ENCODE measurements around the gene ICAM3.

The ICAM3 gene

GRCh38 chr19:10318807-10319682 is 20.4 kb downstream of the ICAM3 start:
- peaks cover 10% of the 10 kb centered on the region for H3K36me3 Mint-ChIP-seq
- no peaks in the 10 kb centered on the region for H3K9me3 Mint-ChIP-seq
- no peak overlapping the region for H3K27ac Mint-ChIP-seq

DNA sequence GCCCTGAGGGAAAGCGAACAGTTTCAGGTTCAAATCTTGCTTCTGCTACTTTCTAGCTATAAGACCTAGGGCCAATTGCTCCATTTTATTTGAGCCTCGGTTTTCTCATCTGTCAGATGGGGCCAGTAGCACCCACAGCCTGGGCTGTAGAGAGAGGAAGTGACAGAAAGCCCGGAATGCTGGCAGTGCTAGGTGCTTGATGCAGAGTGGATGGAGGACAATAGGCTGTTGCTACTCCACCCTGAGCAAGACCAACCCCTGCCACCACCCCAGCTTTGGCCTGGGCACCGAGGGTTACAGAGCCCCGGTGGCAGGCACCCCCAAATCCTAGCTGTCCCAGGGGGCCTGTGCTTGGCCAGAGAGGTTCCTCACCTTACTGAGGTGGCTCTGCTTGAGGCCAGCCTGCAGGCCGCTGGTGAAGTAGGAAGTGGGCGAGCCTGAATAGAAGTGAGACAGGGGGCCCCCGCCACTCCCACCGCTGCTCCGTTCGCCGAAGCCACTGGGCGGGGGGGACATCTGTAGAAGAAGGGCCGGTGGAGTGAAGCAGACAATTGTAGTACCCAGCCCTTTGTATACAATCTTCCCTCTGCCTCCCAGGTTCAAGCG is 21.5 kb downstream of the ICAM3 start:
- Mint-ChIP-seq H3K27me3 (no peaks in the 10 kb centered on the region), H3K4me1 (peaks cover 20% of the 10 kb centered on the region), H3K4me3 (no peak overlapping the region), H3K36me3 (peaks cover 14% of the 10 kb centered on the region), H3K9me3 (no peaks in the 10 kb centered on the region), H3K27ac (no peak overlapping the region)
- DNase-seq (ENCODE audit: low spot score in 2 of 2) (no peak), ATAC-seq (ENCODE audit: low read depth) (no peak)

More at GRCh38 chr19:10318807-10319682, 20.4 kb downstream of the ICAM3 start:
- H3K27me3 Mint-ChIP-seq = no peaks in the 10 kb centered on the region
- DNase-seq (ENCODE audit: low spot score in 2 of 2) (no peak), ATAC-seq (ENCODE audit: low read depth) (no peak)
- H3K4me1 Mint-ChIP-seq = peaks cover 20% of the 10 kb centered on the region
- no peak overlapping the region for H3K4me3 Mint-ChIP-seq

DNA sequence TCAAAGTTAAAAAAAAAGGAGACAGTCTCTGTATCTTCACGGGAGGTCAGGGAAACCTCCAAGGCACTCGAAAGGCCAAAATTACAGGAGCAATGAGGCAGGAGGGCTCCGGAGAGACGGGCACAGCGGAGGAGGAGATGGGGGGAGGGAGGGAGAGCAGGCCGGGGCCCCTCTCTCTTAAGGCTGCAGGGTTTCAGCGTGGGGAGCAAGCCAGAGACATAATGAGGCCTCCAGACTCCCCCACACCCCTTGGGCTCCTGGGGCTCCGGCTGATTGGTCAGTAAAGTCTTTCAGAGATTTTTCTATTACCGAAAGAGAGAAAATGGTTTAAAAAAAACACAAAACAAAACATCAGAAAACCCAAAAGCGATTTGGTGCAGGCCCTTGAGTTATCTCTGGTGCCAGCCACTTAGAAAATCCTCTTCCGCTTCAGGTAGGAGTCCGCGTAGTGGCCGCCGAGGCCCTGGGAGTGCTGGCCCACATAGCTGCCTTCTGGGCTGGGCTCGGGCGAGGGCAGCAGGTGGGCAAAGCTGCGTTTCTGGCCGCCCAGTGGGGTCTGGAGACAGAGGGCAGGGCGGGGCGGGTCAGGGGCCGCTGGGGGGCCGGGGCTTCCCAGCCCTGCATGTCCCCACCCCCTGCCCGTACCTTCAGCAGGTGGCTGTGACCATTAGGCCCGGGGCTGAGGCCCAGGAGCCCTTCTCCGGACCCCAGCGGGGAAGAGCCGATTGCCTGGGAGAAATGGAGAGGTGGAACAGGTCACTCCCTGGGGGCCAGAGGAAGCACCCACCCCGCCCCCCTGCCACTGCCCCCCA is 22.2 kb downstream of the ICAM3 start:
- Mint-ChIP-seq H3K27ac (no peak overlapping the region), H3K27me3 (no peaks in the 10 kb centered on the region), H3K4me1 (peaks cover 20% of the 10 kb centered on the region), H3K4me3 (no peak overlapping the region), H3K36me3 (peaks cover 15% of the 10 kb centered on the region), H3K9me3 (no peaks in the 10 kb centered on the region)
- ATAC-seq (ENCODE audit: low read depth) (no peak), DNase-seq (ENCODE audit: low spot score in 2 of 2) (no peak)

- no peak for ATAC-seq (ENCODE audit: low read depth)
- no peaks in the 10 kb centered on the region for H3K27me3 Mint-ChIP-seq
- peak overlapping the region; percentile 76 for H3K4me3 Mint-ChIP-seq
- H3K9me3 Mint-ChIP-seq = no peaks in the 10 kb centered on the region
- H3K27ac Mint-ChIP-seq = peak overlapping the region; percentile 78
- H3K4me1 Mint-ChIP-seq = peaks cover 16% of the 10 kb centered on the region
- peaks cover 12% of the 10 kb centered on the region for H3K36me3 Mint-ChIP-seq
- no peak for DNase-seq (ENCODE audit: low spot score in 2 of 2)
Measured at GRCh38 chr19:10316229-10317044, 23.0 kb downstream of the ICAM3 start.

DNA sequence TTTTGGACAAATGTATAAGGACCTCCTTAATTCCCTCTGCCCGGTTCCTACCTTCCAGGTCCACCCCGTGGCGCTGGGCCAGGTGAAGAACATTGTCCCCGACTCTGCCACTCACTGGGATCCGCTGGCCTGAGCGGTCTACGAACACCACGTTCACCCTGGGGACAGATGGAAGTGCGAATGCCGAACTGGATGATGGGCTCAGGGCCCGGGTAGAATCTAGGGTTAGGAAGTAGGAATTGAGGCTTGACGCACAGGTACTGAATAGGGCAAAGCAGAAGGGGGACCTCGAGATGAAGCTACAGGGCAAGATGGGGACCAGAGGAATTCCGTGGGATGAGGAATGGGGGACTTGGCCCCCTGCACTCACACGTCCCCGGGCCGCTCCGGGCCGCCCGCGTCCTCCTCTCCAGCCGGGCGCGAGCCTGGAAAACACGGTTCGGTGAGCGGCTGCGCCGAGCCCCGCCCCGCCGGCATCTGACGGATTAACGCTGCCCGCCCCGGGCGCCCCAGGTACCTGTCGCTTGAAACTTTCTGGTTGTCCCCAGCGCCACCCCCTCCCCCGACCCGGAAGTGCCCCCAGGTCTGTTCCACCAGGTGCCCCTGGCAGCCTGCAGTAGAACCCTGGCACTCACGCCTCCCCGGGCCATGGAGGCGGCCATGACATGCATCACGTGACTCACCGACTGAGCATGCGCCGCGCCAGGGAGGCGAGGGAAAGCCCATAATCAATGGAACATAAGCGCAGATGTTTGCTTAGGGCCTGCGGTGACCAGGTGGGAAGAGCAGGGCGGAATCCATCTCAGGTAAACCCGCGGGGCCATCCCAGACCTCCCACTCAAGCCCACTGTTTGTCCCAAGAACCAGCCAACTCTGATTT is 23.8 kb downstream of the ICAM3 start, which contains the start of gene FDX2:
Gene FDX2, minus strand, starts transcription at position 681 of the 880 bp plus-strand sequence. Its CDS starts 19 bp downstream, at position 662.
- Mint-ChIP-seq H3K36me3 (peaks cover 12% of the 10 kb centered on the region), H3K27me3 (no peaks in the 10 kb centered on the region), H3K4me1 (peaks cover 16% of the 10 kb centered on the region)

GRCh38 chr19:10309423-10309822 is 30.0 kb downstream of the ICAM3 start, which contains the start of gene ZGLP1:
ZGLP1 (minus strand) TSS chr19:10309815.
- Mint-ChIP-seq H3K9me3 (no peaks in the 10 kb centered on the region), H3K27me3 (no peaks in the 10 kb centered on the region), H3K4me3 (no peak within 1 kb of the TSS), H3K4me1 (peaks cover 3% of the 10 kb centered on the region), H3K27ac (no peak within 1 kb of the TSS), H3K36me3 (peaks cover 14% of the 10 kb centered on the region)
- DNase-seq (ENCODE audit: low spot score in 2 of 2) (no peak), ATAC-seq (ENCODE audit: low read depth) (no peak)

More for the DNA sequence above, 23.8 kb downstream of the ICAM3 start, which contains the start of gene FDX2:
- no peaks in the 10 kb centered on the region for H3K9me3 Mint-ChIP-seq
- ATAC-seq (ENCODE audit: low read depth) (peak; percentile 94), DNase-seq (ENCODE audit: low spot score in 2 of 2) (peak; percentile 86 to 87)
- H3K27ac Mint-ChIP-seq = peak within 1 kb of the TSS; percentile 78
- H3K4me3 Mint-ChIP-seq = peak within 1 kb of the TSS; percentile 76

DNA sequence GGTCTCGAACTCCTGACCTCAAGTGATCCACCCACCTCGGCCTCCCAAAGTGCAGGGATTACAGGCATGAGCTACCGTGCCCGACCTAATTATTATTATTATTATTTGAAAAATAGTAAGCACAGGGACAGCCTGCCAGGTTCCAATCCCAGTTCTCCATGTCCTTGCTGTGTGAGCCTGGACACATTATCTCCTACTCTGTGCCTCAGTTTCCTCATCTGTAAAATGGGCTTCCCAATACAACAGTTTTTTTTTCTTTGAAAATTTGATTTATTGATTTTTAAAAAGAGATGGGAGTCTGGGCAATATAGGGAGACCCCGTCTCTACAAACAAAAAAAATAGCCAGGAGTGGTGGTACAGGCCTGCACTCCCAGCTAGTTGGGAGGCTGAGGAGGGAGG is 33.1 kb downstream of the ICAM3 start:
- no peak for ATAC-seq (ENCODE audit: low read depth)
- Mint-ChIP-seq H3K4me3 (no peak overlapping the region), H3K4me1 (no peaks in the 10 kb centered on the region), H3K27ac (no peak overlapping the region), H3K9me3 (no peaks in the 10 kb centered on the region), H3K27me3 (no peaks in the 10 kb centered on the region), H3K36me3 (peaks cover 8% of the 10 kb centered on the region)
- DNase-seq (ENCODE audit: low spot score in 2 of 2) = no peak

GRCh38 chr19:10305139-10305806 is 34.2 kb downstream of the ICAM3 start:
- Mint-ChIP-seq H3K4me3 (no peak overlapping the region), H3K9me3 (no peaks in the 10 kb centered on the region), H3K4me1 (no peaks in the 10 kb centered on the region), H3K27me3 (no peaks in the 10 kb centered on the region), H3K36me3 (peaks cover 6% of the 10 kb centered on the region), H3K27ac (no peak overlapping the region)
- ATAC-seq (ENCODE audit: low read depth) (no peak), DNase-seq (ENCODE audit: low spot score in 2 of 2) (no peak)

DNA sequence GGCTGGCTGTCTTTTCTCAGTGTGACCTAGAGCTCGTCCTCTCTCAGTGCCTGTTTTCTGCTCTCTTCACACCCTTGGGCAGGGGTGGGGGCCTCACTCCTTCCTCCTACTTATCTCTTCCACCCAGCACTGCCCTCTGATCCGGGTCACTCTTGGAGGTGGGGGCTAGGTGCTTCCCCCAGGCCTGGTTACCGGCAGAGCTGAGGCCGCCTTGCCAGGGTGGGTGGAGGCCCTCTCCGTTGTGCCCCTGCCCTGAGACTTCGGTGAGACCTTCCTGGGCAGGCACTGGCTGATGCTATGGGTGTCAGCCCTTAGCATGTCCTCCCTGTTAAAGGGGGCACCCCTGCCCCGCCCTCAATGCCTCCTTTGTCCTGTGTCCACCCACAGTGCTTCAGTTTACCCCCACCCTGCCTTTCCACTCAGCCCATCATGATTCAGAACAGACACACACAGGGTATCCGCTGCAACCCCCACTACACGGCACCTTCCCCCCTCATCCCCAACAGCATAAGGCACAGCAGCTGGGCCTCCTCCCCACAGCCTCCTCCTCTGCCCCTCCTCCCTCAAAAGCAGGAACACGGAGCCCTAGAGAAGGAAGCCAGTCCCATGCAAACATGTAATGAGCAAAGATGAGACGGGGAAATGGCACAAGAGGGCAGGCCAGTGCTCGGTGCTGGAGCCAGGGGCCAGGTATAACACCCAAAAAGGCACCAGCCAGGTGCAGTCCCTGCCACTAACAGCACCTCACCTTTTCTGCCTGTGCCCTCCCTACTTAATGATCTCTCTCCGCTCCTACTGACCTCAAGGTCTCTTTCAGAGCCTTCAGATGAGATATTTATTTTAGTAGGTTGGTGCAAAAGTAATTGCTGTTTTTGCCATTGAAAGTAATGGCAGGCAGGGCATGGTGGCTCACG is 39.6 kb downstream of the ICAM3 start:
- no peak overlapping the region for H3K4me3 Mint-ChIP-seq
- H3K27me3 Mint-ChIP-seq = peaks cover 4% of the 10 kb centered on the region
- H3K4me1 Mint-ChIP-seq = peaks cover 5% of the 10 kb centered on the region
- H3K36me3 Mint-ChIP-seq = no peaks in the 10 kb centered on the region
- H3K27ac Mint-ChIP-seq = no peak overlapping the region
- no peaks in the 10 kb centered on the region for H3K9me3 Mint-ChIP-seq
- ATAC-seq (ENCODE audit: low read depth) (no peak), DNase-seq (ENCODE audit: low spot score in 2 of 2) (no peak)

DNA sequence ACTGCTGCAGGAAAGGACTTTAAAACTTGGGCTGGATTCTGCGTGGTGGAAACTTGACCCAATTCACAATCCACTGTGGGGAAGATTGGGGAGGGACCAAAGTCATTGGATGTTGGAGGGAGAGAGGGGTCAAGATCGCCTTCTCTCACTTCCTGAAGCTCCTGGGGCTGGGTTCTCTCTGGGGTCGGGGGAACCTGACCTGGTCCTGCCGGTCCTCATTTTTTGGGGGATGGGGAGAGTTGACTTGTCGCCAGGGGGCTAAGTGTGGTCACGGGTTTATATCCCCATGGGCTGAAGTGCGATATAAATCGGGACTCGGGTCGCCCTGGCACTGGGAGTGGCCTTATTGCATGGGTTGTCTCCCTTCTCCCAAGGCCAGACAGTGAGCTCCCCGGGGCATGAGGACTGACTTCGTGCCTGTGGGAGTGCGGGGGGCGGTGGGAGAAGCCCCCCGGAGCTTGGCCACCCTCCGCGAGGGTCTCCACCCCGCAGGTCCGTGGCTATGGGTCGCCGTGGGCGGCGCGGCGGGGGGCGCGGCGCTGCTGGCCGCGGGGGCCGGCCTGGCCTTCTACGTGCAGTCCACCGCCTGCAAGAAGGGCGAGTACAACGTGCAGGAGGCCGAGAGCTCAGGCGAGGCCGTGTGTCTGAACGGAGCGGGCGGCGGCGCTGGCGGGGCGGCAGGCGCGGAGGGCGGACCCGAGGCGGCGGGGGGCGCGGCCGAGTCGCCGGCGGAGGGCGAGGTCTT is 43.4 kb downstream of the ICAM3 start:
- H3K27me3 Mint-ChIP-seq = peaks cover 15% of the 10 kb centered on the region
- peaks cover 18% of the 10 kb centered on the region for H3K4me1 Mint-ChIP-seq

DNA sequence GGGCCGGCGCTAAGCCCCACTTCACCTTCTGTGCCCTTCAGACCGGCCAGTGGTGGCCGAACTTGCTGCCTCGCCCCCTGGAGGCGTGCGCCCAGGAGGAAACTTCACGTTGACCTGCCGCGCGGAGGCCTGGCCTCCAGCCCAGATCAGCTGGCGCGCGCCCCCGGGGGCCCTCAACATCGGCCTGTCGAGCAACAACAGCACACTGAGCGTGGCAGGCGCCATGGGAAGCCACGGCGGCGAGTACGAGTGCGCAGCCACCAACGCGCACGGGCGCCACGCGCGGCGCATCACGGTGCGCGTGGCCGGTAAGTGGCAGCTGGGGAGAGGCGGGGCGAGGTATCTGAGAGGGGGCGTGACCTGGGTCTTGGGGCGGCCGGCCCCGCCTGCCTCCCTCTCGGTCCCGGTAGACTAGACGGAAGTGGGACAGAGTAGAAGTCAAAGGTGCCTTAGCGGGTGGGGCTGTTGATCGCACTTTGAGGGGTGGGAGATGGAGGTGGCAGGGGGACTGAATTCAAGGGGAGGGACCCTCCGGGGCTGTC is 44.0 kb downstream of the ICAM3 start:
- peak overlapping the region; percentile 80 for H3K4me3 Mint-ChIP-seq
- peak overlapping the region; percentile 80 for H3K27ac Mint-ChIP-seq
- no peaks in the 10 kb centered on the region for H3K9me3 Mint-ChIP-seq
- ATAC-seq (ENCODE audit: low read depth) (peak; percentile 75), DNase-seq (ENCODE audit: low spot score in 2 of 2) (peak; percentile 65 to 72)
- peaks cover 23% of the 10 kb centered on the region for H3K4me1 Mint-ChIP-seq
- peaks cover 19% of the 10 kb centered on the region for H3K27me3 Mint-ChIP-seq
- H3K36me3 Mint-ChIP-seq = no peaks in the 10 kb centered on the region

More for the DNA sequence above, 43.4 kb downstream of the ICAM3 start:
- Mint-ChIP-seq H3K36me3 (no peaks in the 10 kb centered on the region), H3K9me3 (no peaks in the 10 kb centered on the region), H3K4me3 (peak overlapping the region; percentile 80), H3K27ac (peak overlapping the region; percentile 80)
- DNase-seq (ENCODE audit: low spot score in 2 of 2) (no peak), ATAC-seq (ENCODE audit: low read depth) (no peak)

Data from memory B cell (primary cell).